ENCODE results near the gene SLC25A13.

The SLC25A13 gene

GRCh38 chr7:96211954-96212353 is 109.9 kb downstream of the SLC25A13 start:
- TF ChIP-seq ZC3H10 (CRISPR knock-in tag; IDR thresholded peaks at IDR 0.05) = no peak
- TF ChIP-seq ZFP30 (CRISPR knock-in tag; IDR thresholded peaks at IDR 0.05) = no peak
- no peak for TF ChIP-seq CSRNP3 (CRISPR knock-in tag; IDR thresholded peaks at IDR 0.05)
- no peak for TF ChIP-seq GLIS3 (CRISPR knock-in tag; IDR thresholded peaks at IDR 0.05)
- TF ChIP-seq SNAI2 (CRISPR knock-in tag; IDR thresholded peaks at IDR 0.05) = no peak
- TF ChIP-seq TOX (CRISPR knock-in tag; IDR thresholded peaks at IDR 0.05; ENCODE audit: borderline replicate concordance) = no peak
- ATAC-seq = no peak

DNA sequence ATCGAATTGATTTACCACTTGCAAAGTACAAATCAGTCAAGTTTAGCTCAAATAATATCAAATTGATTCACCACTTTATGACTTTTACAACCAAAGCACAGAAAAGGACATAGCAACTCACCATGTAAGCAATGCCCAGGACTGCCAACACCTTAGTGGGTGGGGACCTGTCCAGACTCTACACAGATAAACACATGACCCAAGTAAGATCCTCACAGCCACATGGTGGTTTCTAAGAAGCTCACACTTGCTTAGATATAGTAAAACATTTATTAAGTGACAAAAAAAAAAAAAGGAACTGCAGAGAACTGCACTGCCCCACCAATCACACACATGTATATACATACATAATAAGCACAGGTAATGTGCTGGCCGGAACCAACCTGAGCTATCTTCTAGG is 116.2 kb downstream of the SLC25A13 start:
- ATAC-seq = no peak
- TF ChIP-seq ISL1 (CRISPR knock-in tag; IDR thresholded peaks at IDR 0.05) (no peak), ESRRG (CRISPR knock-in tag; IDR thresholded peaks at IDR 0.05) (no peak), ZFP30 (CRISPR knock-in tag; IDR thresholded peaks at IDR 0.05) (no peak), CSRNP3 (CRISPR knock-in tag; IDR thresholded peaks at IDR 0.05) (no peak), ZNF565 (CRISPR knock-in tag; conservative IDR thresholded peaks at IDR 0.05; ENCODE audit: low read depth) (no peak), SNAI2 (CRISPR knock-in tag; IDR thresholded peaks at IDR 0.05) (no peak), ZNF70 (CRISPR knock-in tag; IDR thresholded peaks at IDR 0.05) (no peak), ZNF8 (CRISPR knock-in tag; IDR thresholded peaks at IDR 0.05) (no peak), RARB (CRISPR knock-in tag; IDR thresholded peaks at IDR 0.05) (no peak), TCF4 (CRISPR knock-in tag; IDR thresholded peaks at IDR 0.05; ENCODE audit: borderline replicate concordance) (no peak), ZC3H10 (CRISPR knock-in tag; IDR thresholded peaks at IDR 0.05) (no peak), CSDC2 (CRISPR knock-in tag; IDR thresholded peaks at IDR 0.05) (no peak), OSR1 (CRISPR knock-in tag; IDR thresholded peaks at IDR 0.05) (no peak), BACH2 (CRISPR knock-in tag; IDR thresholded peaks at IDR 0.05; ENCODE audit: borderline replicate concordance) (no peak)
- TF ChIP-seq, protein P1, sequence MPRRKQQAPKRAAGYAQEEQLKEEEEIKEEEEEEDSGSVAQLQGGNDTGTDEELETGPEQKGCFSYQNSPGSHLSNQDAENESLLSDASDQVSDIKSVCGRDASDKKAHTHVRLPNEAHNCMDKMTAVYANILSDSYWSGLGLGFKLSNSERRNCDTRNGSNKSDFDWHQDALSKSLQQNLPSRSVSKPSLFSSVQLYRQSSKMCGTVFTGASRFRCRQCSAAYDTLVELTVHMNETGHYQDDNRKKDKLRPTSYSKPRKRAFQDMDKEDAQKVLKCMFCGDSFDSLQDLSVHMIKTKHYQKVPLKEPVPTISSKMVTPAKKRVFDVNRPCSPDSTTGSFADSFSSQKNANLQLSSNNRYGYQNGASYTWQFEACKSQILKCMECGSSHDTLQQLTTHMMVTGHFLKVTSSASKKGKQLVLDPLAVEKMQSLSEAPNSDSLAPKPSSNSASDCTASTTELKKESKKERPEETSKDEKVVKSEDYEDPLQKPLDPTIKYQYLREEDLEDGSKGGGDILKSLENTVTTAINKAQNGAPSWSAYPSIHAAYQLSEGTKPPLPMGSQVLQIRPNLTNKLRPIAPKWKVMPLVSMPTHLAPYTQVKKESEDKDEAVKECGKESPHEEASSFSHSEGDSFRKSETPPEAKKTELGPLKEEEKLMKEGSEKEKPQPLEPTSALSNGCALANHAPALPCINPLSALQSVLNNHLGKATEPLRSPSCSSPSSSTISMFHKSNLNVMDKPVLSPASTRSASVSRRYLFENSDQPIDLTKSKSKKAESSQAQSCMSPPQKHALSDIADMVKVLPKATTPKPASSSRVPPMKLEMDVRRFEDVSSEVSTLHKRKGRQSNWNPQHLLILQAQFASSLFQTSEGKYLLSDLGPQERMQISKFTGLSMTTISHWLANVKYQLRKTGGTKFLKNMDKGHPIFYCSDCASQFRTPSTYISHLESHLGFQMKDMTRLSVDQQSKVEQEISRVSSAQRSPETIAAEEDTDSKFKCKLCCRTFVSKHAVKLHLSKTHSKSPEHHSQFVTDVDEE (CRISPR knock-in tag; IDR thresholded peaks at IDR 0.05) = no peak
- TF ChIP-seq, protein P2, sequence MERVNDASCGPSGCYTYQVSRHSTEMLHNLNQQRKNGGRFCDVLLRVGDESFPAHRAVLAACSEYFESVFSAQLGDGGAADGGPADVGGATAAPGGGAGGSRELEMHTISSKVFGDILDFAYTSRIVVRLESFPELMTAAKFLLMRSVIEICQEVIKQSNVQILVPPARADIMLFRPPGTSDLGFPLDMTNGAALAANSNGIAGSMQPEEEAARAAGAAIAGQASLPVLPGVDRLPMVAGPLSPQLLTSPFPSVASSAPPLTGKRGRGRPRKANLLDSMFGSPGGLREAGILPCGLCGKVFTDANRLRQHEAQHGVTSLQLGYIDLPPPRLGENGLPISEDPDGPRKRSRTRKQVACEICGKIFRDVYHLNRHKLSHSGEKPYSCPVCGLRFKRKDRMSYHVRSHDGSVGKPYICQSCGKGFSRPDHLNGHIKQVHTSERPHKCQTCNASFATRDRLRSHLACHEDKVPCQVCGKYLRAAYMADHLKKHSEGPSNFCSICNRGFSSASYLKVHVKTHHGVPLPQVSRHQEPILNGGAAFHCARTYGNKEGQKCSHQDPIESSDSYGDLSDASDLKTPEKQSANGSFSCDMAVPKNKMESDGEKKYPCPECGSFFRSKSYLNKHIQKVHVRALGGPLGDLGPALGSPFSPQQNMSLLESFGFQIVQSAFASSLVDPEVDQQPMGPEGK (CRISPR knock-in tag; IDR thresholded peaks at IDR 0.05; ENCODE audit: borderline replicate concordance) = no peak
- TF ChIP-seq, protein P3, sequence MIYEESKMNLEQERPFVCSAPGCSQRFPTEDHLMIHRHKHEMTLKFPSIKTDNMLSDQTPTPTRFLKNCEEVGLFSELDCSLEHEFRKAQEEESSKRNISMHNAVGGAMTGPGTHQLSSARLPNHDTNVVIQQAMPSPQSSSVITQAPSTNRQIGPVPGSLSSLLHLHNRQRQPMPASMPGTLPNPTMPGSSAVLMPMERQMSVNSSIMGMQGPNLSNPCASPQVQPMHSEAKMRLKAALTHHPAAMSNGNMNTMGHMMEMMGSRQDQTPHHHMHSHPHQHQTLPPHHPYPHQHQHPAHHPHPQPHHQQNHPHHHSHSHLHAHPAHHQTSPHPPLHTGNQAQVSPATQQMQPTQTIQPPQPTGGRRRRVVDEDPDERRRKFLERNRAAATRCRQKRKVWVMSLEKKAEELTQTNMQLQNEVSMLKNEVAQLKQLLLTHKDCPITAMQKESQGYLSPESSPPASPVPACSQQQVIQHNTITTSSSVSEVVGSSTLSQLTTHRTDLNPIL (CRISPR knock-in tag; IDR thresholded peaks at IDR 0.05; ENCODE audit: low read depth) = no peak

- no peak for ATAC-seq
- TF ChIP-seq CSRNP3 (CRISPR knock-in tag; IDR thresholded peaks at IDR 0.05) (no peak), RARB (CRISPR knock-in tag; IDR thresholded peaks at IDR 0.05) (no peak), GLIS3 (CRISPR knock-in tag; IDR thresholded peaks at IDR 0.05) (no peak), OSR1 (CRISPR knock-in tag; IDR thresholded peaks at IDR 0.05) (no peak), ARNTL (CRISPR knock-in tag; IDR thresholded peaks at IDR 0.05; ENCODE audit: borderline replicate concordance, low read depth) (no peak), ISL1 (CRISPR knock-in tag; IDR thresholded peaks at IDR 0.05) (no peak), ZFP3 (CRISPR knock-in tag; IDR thresholded peaks at IDR 0.05) (no peak), TOX (CRISPR knock-in tag; IDR thresholded peaks at IDR 0.05; ENCODE audit: borderline replicate concordance) (no peak), ZNF70 (CRISPR knock-in tag; IDR thresholded peaks at IDR 0.05) (no peak), PPARA (CRISPR knock-in tag; IDR thresholded peaks at IDR 0.05; ENCODE audit: borderline replicate concordance) (no peak), ZC3H10 (CRISPR knock-in tag; IDR thresholded peaks at IDR 0.05) (no peak), ZFP30 (CRISPR knock-in tag; IDR thresholded peaks at IDR 0.05) (no peak), ZNF565 (CRISPR knock-in tag; conservative IDR thresholded peaks at IDR 0.05; ENCODE audit: low read depth) (no peak), CSDC2 (CRISPR knock-in tag; IDR thresholded peaks at IDR 0.05) (no peak), BACH2 (CRISPR knock-in tag; IDR thresholded peaks at IDR 0.05; ENCODE audit: borderline replicate concordance) (no peak), TCF4 (CRISPR knock-in tag; IDR thresholded peaks at IDR 0.05; ENCODE audit: borderline replicate concordance) (no peak)
- TF ChIP-seq, protein P1 (CRISPR knock-in tag; IDR thresholded peaks at IDR 0.05) = no peak
Observed at GRCh38 chr7:96204601-96205000, 117.3 kb downstream of the SLC25A13 start.

Measured in SK-N-SH treated with all-trans-retinoic acid at 6 μM for 48 hours (cell line).